K562 (cell line): ENCODE results near the gene ANTKMT.

Source experiments
- CTCF ChIP-seq, 3 experiments: IDR thresholded peaks in 2 of 3; conservative IDR thresholded peaks in 1 of 3; 2 replicates each; pipeline ENCODE4 v1.5.1; 2011 to 2012; ENCODE audit warnings: low read length in 3 of 3, mild to moderate bottlenecking in 3 of 3, control low read depth in 2 of 3, improper control_type of control experiment in 1 of 3, inconsistent platforms in 1 of 3, low read depth in 1 of 3, mixed read lengths in 1 of 3, moderate library complexity in 1 of 3; ENCODE audit not compliant: insufficient read depth in 2 of 3
- POLR2B ChIP-seq: fragments of 450-650 bp; IDR thresholded peaks from 2 replicates; pipeline ENCODE4 v1.6.1; 2018; ENCODE audit warnings: low read depth; ENCODE audit not compliant: partially characterized antibody

- no peak for TF ChIP-seq CTCF (IDR thresholded peaks at IDR 0.05 in 2 of 3, conservative IDR thresholded peaks at IDR 0.05 in 1 of 3; ENCODE audit: insufficient read depth in 2 of 3, low read depth in 1 of 3, low read length in 3 of 3)
- TF ChIP-seq POLR2B: no peak
These were observed 38.2 kb upstream of the ANTKMT start for GRCh38 chr16:682493-683395.
